GM12865 (cell line): ENCODE data around the gene OR2A5.

Experiments used
- DNase-seq: peaks from one replicate; pipeline ENCODE4 v3.0.0; 2010; ENCODE audit warnings: low read depth
- H3K4me3 ChIP-seq: 2 replicates; pipeline ENCODE4 v1.5.1; 2011; ENCODE audit warnings: mild to moderate bottlenecking, low read depth, low read length, control low read depth
- TF ChIP-seq, protein P1 (sequence below): IDR thresholded peaks from 2 replicates; pipeline ENCODE4 v1.5.1; 2011; ENCODE audit warnings: low read length, control low read depth, low read depth, inconsistent platforms; ENCODE audit not compliant: insufficient read depth; ENCODE audit errors: missing control alignments

Gene OR2A5

DNA sequence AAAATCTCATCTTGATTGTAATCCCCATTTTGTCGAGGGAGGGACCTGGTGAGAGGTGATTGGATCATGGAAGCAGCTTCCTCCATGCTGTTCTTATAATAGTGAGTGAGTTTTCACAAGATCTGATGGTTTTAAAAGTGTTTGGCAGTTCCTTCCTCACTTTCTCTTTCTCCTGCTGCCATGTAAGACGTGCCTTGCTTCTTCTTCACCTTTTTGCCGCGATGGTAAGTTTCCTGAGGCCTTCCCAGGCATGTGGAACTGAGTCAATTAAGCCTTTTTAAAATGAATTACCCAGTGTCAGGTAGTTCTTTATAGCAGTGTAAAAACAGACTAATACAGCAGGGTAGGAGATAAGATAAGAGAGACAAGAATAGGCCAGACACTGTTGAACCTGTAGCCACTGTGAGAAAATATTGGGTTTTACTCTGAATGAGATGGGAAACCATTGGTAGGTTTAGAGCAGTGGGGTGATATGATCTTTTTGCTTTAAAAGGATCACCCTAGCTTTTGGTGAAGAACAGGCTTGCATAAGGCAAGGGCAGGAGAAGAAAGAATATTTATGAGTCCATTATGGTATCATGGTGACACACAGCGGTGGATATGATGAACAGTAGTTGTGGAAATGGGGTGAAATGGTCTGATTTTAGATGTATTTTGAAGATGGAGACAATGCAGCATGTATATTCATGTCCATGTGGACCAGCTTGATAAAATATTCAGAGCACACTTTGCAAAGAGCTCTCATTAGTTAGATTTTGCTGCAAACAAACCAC, 37.1 kb upstream of the OR2A5 start:
- TF ChIP-seq, protein P1, sequence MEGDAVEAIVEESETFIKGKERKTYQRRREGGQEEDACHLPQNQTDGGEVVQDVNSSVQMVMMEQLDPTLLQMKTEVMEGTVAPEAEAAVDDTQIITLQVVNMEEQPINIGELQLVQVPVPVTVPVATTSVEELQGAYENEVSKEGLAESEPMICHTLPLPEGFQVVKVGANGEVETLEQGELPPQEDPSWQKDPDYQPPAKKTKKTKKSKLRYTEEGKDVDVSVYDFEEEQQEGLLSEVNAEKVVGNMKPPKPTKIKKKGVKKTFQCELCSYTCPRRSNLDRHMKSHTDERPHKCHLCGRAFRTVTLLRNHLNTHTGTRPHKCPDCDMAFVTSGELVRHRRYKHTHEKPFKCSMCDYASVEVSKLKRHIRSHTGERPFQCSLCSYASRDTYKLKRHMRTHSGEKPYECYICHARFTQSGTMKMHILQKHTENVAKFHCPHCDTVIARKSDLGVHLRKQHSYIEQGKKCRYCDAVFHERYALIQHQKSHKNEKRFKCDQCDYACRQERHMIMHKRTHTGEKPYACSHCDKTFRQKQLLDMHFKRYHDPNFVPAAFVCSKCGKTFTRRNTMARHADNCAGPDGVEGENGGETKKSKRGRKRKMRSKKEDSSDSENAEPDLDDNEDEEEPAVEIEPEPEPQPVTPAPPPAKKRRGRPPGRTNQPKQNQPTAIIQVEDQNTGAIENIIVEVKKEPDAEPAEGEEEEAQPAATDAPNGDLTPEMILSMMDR = no peak
- no peak overlapping the region for H3K4me3 ChIP-seq
- no peak for DNase-seq

DNA sequence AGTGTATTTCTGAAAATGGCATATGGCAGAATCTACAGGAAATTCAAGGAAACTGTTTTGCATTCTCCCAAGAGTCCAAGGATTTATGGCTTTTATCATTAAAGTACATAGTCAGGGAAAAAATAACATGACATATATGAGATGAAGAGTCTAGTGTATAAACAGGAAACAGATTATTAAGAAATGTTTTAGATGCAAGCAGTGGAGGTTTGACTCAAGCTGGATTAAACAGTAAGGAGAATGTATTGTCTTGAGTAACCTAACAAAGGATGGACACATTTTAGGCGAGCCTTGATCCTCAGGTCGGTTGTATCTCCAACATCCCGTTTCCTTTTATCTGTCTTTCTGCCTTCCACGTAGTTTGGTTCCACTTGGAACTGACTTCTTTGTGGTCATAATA, 30.7 kb upstream of the OR2A5 start:
- no peak for DNase-seq
- no peak overlapping the region for H3K4me3 ChIP-seq
- TF ChIP-seq, protein P1 = no peak

DNA sequence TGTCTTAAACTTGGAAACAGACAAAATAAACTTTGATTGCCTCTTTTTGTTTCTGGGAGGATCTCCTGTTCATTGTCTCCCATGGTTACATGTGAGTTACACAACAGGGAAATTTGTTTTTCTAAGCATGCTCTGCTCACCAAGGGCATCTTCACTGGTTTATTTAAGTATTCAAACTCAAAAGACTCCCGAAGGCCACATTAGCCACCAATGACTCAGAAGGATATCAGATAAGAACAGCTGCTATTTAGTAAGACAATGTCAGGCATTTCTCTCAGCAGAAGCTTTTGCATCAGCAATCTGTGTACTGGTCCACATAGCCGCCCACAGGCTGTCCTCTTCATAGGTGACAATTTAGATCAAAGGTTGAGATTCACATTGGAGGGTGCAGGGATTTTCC, 29.3 kb upstream of the OR2A5 start:
- no peak for DNase-seq
- no peak overlapping the region for H3K4me3 ChIP-seq
- TF ChIP-seq, protein P1 = no peak

DNA sequence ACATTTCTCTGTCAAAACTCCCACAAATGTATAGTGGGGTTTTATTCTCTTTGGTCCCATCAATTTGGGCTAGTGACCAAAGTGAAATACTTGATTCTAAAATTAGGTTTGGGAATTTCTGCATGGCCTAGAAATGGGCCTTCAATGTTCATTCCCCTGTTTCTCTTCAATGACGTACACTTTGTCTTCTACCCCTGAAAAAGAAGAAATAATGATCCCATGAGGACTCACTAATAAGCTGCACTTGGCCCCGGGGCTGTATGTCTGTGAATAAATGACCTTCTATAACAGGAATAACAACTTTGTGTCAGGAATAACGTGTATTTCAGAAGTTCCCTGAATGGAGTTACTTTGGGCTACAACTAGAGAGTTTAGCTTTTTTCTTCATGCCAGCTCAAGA, 28.4 kb upstream of the OR2A5 start:
- no peak overlapping the region for H3K4me3 ChIP-seq
- DNase-seq = no peak
- TF ChIP-seq, protein P1 = no peak

DNA sequence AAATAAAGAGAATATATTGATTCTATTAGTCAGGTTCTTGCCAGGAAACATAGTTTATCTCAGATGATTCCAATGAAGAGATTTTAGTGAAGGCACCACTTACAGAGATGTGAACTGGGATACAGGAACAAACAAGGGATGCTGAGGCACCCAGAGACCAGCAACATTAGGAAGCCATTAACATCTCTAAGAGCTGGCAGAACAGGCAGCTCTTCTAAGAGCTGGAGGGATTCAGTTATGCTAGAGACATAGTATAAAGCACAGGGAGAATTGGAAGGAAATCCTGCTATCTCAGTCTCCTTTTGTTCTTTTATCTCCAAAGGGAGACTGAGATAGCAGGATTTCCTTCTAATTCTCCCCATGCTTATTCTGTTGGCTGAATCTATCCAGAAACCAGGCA, 26.6 kb upstream of the OR2A5 start:
- no peak overlapping the region for H3K4me3 ChIP-seq
- DNase-seq = no peak
- TF ChIP-seq, protein P1 = no peak

DNA sequence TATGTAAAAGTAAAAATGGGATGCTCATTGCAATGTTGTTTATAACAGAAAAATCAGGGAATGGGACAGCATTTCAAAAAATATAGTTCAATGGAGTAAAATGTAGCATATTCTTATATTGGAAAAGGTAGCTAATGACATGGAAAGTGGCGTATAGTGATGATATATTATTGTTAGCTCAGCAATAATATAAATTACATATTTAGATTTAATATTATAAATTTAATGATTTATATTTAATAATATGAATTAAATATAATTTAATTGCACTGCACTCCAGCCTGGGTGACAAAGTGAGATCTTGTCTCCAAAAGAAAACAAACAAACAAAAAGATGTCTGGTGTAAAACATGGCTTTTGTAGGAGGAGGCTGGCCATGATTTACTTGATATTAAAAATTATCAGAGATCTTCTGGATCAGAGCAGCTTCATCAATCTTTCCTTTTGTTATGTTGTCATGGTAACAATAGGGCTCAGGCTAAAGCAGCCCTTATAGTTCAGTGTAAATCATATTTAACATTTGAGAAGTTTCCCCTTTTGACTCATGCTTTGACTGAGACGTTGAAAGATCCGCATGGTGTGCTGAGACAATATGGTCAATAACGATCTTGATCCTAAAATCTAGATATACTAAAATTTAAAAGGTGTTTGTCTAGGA, 25.4 kb upstream of the OR2A5 start:
- TF ChIP-seq, protein P1 = no peak
- H3K4me3 ChIP-seq = no peak overlapping the region
- no peak for DNase-seq
